Naive thymus-derived CD8-positive, alpha-beta T cell (primary cell): ENCODE results near the gene RPLP2. TPM values are rescaled to one million over a fixed set of nuclear protein-coding genes. Genes with fewer than 3 reads are reported as not detected.

ENCODE experiments used
- ATAC-seq, 2 donors: fragments of 150-1000 bp; cut with Tn5 transposase in 1 of 2; sonication (Bioruptor Pico), chemical (Tn5 transposase) in 1 of 2; 1 replicate in 1 of 2; 2 replicates in 1 of 2; pipeline ENCODE4 v1.10.0; 2021; ENCODE audit warnings: mild to moderate bottlenecking in 2 of 2, moderate library complexity in 2 of 2
- POLR2A ChIA-PET: fragments of 350-600 bp; sonication (Branson Sonifier 250); formaldehyde crosslinking; loops from one replicate; lab custom pipeline; 2021; ENCODE audit warnings: antibody characterized with exemption; lab: Charles Lee
- DNase-seq, 10 donors: peaks; one replicate each; pipeline versions ENCODE4 v3.0.0 to v3.0.0-alpha.2; 2020 to 2022
- H3K27ac Mint-ChIP-seq, 10 donors: one replicate each; pipeline ENCODE4 v1.8.0; 2020 to 2022; ENCODE audit warnings: mild to moderate bottlenecking in 10 of 10, mixed read lengths in 10 of 10, moderate library complexity in 4 of 10, inconsistent platforms in 1 of 10
- H3K27me3 Mint-ChIP-seq, 5 donors: one replicate each; pipeline ENCODE4 v1.8.0; 2021 to 2022; ENCODE audit warnings: mixed read lengths in 5 of 5
- H3K36me3 Mint-ChIP-seq, 3 donors: one replicate each; pipeline ENCODE4 v1.8.0; 2020 to 2022; ENCODE audit warnings: mixed read lengths in 3 of 3, mild to moderate bottlenecking in 2 of 3, inconsistent platforms in 1 of 3
- H3K4me1 Mint-ChIP-seq, 4 donors: one replicate each; pipeline ENCODE4 v1.8.0; 2021 to 2022; ENCODE audit warnings: mixed read lengths in 4 of 4
- H3K4me3 Mint-ChIP-seq, 10 donors: one replicate each; pipeline ENCODE4 v1.8.0; 2020 to 2022; ENCODE audit warnings: mild to moderate bottlenecking in 10 of 10, mixed read lengths in 10 of 10, moderate library complexity in 6 of 10, inconsistent platforms in 1 of 10
- H3K9me3 Mint-ChIP-seq, 9 donors: one replicate each; pipeline ENCODE4 v1.8.0; 2020 to 2022; ENCODE audit warnings: mixed read lengths in 9 of 9, mild to moderate bottlenecking in 3 of 9, inconsistent platforms in 1 of 9, moderate library complexity in 1 of 9
- polyA plus RNA-seq, 3 donors: library from polyadenylated mRNA; unstranded; fragments of 300-500 nt; fragmentation: Illumina TruSeq; gene quantifications; one replicate each; pipeline ENCODE4 v1.2.3, GENCODE V29; 2021
- total RNA-seq, 8 experiments: library from RNA in 2 of 8; stranded (reverse) in 2 of 8; gene quantifications; one replicate each; pipeline ENCODE4 v1.2.3 and lab custom pipeline; 2021 to 2026

The RPLP2 gene
- total and polyA plus RNA-seq, 5 experiments from 2014 or later, result 4,080 to 5,522 (median 5,338) TPM

DNA sequence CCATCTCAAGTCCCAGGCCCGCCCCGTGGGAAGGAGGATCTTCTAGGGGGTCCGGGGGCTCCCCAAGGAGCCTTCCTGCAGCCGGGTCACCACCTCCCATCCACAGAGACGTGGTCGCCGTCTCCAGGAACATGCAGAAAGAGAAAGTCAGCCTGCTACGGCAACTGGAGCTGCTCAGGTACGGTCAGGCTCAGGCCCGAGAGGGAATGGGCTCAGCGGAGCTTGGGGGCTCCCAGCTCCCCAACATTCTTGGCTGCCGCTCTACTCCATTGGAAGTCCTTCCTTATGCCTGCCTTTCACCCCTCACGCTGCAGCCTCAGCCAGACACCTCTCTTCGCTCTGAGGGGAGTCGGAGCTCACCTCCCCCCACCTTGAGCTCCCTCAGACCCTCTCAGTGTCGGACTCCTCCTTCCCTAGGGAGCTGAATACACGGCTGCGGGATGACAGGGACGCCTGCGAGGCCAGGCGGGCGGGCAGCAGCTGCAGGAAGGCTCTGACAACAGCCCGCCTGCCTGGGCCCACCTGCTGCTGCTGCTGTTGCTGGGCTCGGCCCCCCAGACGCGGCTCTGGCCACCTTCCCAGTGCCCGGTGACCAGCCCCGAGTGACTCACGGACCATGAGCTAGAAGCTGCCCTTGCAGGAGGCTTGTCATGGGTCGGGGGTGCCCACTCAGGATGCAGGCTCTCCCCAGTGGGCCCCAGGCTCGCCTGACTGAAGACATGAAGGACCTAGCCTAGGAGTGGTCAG is 21.5 kb downstream of the RPLP2 start:
- no peaks in the 10 kb centered on the region for H3K36me3 Mint-ChIP-seq
- H3K4me3 Mint-ChIP-seq, result peak overlapping the region in 9 of 10 donors; percentile 18 to 83 (median 62)
- POLR2A ChIA-PET, result interaction anchor here (0.8 to 12.0 kb wide), 5 partner anchors 11 to 26 kb away, joined by 3 to 127 read pairs (median 6); partner anchors contain the start of genes PIDD1, PNPLA2, POLR2L and RPLP2
- H3K27ac Mint-ChIP-seq, result peak overlapping the region in 2 of 10 donors; percentile 22 to 34
- no peaks in the 10 kb centered on the region for H3K9me3 Mint-ChIP-seq
- no peak for DNase-seq
- H3K27me3 Mint-ChIP-seq, result peaks cover 0 to 30% (median 14%) of the 10 kb centered on the region in 5 donors
- H3K4me1 Mint-ChIP-seq, result peaks cover 8 to 50% (median 46%) of the 10 kb centered on the region in 4 donors
- no peak for ATAC-seq

DNA sequence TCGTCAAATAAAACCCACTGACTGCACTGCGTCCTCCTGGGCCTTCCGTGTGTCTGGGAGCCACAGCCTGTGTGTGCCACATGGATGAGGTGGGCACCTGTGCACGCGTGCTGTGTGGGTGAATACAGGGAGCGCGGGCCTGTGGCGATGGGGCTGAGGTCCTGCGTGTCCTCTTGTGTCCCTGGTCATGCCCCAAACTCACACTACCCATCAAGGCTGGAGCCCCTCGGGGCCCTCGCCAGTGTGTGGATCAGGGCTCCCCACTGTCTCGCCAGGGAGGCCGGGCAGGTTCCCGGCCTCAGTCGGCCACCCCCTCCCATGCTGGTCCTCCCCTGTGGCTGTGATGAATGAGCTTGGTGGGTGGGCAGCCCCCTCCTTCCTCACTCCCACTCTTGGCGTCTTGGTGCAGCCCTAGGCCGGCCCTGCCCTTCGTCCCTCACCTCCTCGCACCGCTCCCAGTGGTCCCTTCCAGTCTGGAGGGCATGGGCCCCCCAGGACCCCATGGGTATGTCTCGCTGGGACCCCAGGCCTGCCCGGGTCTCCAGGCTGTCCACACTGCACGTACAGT is 22.3 kb downstream of the RPLP2 start:
- Mint-ChIP-seq H3K27me3 (peaks cover 0 to 26% (median 14%) of the 10 kb centered on the region in 5 donors), H3K4me1 (peaks cover 8 to 50% (median 42%) of the 10 kb centered on the region in 4 donors), H3K36me3 (no peaks in the 10 kb centered on the region), H3K9me3 (no peaks in the 10 kb centered on the region), H3K4me3 (peak overlapping the region; percentile 18 to 83 (median 61)), H3K27ac (peak overlapping the region in 2 of 10 donors; percentile 24 to 25)
- POLR2A ChIA-PET, result interaction anchor here (0.8 to 12.0 kb wide), 5 partner anchors 10 to 42 kb away, joined by 3 to 127 read pairs (median 6); partner anchors contain the start of genes CEND1, PIDD1, PNPLA2 and POLR2L
- no peak for ATAC-seq
- no peak for DNase-seq

DNA sequence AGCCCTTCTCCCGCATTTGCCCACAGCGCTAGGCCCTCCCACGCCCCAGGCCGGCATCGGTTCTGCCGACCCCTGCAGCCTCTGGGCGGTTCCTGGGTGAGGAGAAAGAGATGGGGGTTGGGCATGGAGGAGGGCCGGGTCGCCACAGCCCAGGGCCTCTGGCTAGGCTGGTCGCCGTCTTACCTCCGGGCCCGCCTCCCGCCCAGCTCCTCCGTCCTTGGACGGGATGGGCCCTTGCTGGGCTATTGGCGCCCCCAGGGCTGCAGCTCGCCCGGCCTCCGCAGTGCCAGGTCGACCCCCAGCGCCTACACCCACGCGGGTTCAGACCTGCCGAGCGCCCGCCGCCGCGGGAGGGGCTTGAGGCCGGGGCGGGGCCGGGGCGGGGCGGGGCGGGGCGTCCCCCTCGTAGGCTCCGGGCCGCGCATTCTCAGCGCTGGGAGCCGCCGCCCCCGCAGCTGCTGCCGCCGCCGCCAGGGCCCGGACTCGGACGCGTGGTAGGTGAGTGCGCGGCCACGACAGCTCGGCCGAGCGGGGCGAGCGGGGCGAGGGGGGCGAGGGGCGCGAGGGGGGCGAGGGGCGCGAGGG is 22.9 kb downstream of the RPLP2 start, which contains the start of gene CD151:
Gene CD151, plus strand, starts transcription at position 424 of the 585 bp plus-strand sequence. CDS start 3,118 bp downstream, outside the sequence.
- Mint-ChIP-seq H3K36me3 (no peaks in the 10 kb centered on the region), H3K27me3 (peaks cover 0 to 25% (median 12%) of the 10 kb centered on the region in 5 donors), H3K4me1 (peaks cover 6 to 47% (median 40%) of the 10 kb centered on the region in 4 donors), H3K4me3 (peak within 1 kb of the TSS; percentile 60 to 83 (median 72)), H3K27ac (peak within 1 kb of the TSS in 3 of 10 donors; percentile 21 to 25 (median 24)), H3K9me3 (no peaks in the 10 kb centered on the region)
- POLR2A ChIA-PET, result interaction anchor here (1.0 to 12.0 kb wide), 4 partner anchors 10 to 42 kb away, joined by 3 to 127 read pairs (median 28); partner anchors contain the start of genes CEND1, PNPLA2, POLR2L and RPLP2
- ATAC-seq (peak; percentile 56 to 60), DNase-seq (peak in 2 of 10 donors; percentile 61 to 62)

DNA sequence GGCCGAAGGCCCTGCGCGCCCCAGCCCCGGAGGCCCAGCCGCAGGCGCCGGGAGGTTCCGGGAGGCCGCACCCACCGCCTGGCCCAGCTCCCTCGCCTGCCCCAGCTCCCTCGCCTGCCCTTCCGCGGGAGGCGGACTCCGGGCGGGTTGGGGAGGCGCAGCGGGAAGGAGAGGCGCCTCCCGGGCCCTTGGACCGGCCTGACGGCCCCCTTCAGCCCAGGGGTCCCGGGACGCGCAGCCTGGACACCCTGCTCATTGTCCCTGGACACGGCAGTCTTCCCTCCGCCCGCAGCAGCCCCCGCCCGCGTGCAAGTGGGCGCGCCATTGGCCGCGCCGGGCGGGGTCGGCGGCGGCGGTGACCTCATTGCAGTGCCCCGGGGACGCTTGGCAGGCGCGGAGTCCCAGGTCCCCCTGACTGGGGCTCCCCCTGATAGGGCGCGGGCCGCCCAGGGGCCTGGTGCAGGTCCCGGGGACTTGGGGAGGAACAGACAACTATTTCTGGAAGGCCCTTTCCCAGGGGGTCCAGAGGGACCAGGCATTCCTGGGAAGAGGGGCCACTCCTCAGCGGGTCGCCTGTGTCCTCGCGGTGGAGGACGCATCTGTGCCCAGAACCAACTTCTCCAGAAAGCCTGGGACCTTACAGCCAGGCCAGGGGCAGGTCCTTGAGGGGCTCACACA is 23.5 kb downstream of the RPLP2 start:
- peak overlapping the region; percentile 29 to 76 (median 64) for H3K4me3 Mint-ChIP-seq
- POLR2A ChIA-PET, result interaction anchor here (0.6 to 12.0 kb wide), 7 partner anchors 9 to 254 kb away, joined by 3 to 127 read pairs (median 5); partner anchors contain the start of genes CEND1, PNPLA2, POLR2L and TSPAN4
- peaks cover 5 to 41% (median 34%) of the 10 kb centered on the region in 4 donors for H3K4me1 Mint-ChIP-seq
- peak in 1 of 10 donors; percentile 43 for DNase-seq
- ATAC-seq, result peak; percentile 40 to 50
- no peaks in the 10 kb centered on the region for H3K9me3 Mint-ChIP-seq
- no peaks in the 10 kb centered on the region for H3K36me3 Mint-ChIP-seq
- no peak overlapping the region for H3K27ac Mint-ChIP-seq
- H3K27me3 Mint-ChIP-seq, result peaks cover 0 to 19% (median 6%) of the 10 kb centered on the region in 5 donors

DNA sequence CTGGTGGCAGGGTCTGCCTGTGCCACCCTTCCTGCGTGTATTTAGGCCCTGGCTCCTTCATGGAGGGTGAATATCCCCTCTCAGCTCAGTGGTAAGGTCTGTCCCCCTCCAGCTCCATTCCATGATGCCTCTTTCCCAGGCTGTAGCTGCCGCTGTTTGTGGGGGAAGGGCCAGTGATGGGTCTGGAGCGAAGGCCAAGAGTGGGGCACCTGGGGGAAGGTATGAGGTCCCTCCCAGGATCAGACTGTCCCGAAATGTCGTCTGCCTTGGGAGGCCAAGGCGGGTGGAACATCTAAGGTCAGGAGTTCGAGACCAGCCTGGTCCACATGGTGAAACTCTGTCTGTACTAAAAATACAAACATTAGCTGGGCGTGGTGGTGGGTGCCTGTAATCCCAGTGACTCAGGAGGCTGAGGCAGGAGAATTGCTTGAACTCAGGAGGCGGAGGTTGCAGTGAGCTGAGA is 24.1 kb downstream of the RPLP2 start:
- Mint-ChIP-seq H3K27ac (peak overlapping the region in 2 of 10 donors; percentile 21 to 25), H3K9me3 (no peaks in the 10 kb centered on the region), H3K36me3 (peaks cover 0 to 1% (median 0%) of the 10 kb centered on the region in 3 donors), H3K4me1 (peaks cover 5 to 35% (median 30%) of the 10 kb centered on the region in 4 donors), H3K27me3 (peaks cover 0 to 12% (median 5%) of the 10 kb centered on the region in 5 donors), H3K4me3 (peak overlapping the region; percentile 56 to 76 (median 70))
- DNase-seq, result no peak
- ATAC-seq, result no peak
- POLR2A ChIA-PET, result interaction anchor here (0.8 to 12.0 kb wide), 6 partner anchors 9 to 29 kb away, joined by 3 to 127 read pairs (median 5); partner anchors contain the start of genes PNPLA2, POLR2L and TSPAN4

DNA sequence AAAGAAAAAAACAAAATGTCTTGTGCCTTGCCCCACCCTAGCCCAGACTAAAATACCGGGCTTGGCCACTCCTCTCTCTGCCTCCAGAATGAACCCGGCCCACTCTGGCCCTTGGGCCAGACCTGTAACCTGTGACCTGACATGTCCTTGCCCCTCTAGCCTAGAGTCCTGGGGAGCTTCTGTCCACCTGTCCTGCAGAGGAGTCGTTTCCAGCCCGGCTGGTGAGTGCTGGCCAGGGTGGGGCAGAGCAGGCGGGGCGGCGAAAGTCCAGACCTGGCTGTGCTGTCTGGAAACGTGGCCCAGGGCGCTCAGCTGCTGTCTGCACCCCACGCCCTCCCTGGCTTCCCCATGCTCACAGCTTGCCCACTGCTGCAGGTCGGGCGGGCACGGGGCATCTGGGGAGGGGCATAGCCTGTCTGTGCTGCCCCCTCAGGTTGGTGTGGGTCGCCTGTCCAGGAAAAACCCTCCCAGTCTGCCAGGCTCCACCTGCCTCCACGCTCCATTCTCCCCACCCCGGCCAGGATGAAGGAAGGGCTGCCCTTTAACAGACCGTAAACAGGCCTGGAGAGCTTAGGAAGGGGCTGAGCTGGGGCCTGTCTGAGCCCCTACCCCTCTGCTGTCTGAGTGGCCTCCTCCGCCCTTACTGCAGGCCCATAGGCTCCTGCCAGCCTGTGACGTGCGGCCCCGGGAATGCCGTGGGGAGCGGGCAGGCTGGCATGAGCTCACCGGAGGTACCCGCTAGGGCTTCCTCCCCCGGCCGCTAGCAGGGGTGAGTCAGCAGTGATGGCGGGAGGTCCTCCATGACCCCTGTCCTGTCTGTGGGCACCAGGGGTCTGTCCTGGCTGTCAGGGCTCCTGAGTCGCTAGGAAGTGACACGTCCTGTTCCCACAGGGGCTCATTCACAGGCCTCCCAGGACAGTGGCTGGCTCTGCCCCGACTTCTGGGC is 24.9 kb downstream of the RPLP2 start:
- Mint-ChIP-seq H3K27ac (peak overlapping the region in 1 of 10 donors; percentile 25), H3K27me3 (peaks cover 0 to 5% (median 0%) of the 10 kb centered on the region in 5 donors), H3K4me3 (peak overlapping the region; percentile 25 to 76 (median 70))

DNA sequence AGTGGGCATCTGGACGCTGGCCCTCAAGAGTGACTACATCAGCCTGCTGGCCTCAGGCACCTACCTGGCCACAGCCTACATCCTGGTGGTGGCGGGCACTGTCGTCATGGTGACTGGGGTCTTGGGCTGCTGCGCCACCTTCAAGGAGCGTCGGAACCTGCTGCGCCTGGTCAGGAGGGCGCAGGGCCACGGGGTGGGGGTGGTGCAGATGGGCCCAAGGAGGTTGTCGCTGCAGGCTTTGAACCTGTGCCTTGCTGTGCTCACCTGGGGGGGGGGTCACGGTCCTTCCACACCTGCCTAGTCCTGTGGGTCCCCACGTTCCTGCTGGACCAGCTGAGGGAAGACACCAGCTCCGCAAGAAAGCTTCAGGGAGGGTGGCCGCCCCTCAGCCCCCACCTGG is 26.5 kb downstream of the RPLP2 start:
- ATAC-seq, result no peak
- H3K4me3 Mint-ChIP-seq, result no peak overlapping the region
- H3K27ac Mint-ChIP-seq, result no peak overlapping the region
- peaks cover 0 to 9% (median 0%) of the 10 kb centered on the region in 3 donors for H3K36me3 Mint-ChIP-seq
- DNase-seq, result no peak
- H3K27me3 Mint-ChIP-seq, result no peaks in the 10 kb centered on the region
- POLR2A ChIA-PET, result interaction anchor here (1.2 to 12.0 kb wide), 2 partner anchors 9 to 16 kb away, joined by 4 to 127 read pairs; partner anchors contain the start of gene PNPLA2
- H3K4me1 Mint-ChIP-seq, result peaks cover 7 to 36% (median 26%) of the 10 kb centered on the region in 4 donors
- H3K9me3 Mint-ChIP-seq, result no peaks in the 10 kb centered on the region

More for the DNA sequence above, 24.9 kb downstream of the RPLP2 start:
- ATAC-seq (no peak), DNase-seq (no peak)
- POLR2A ChIA-PET, result interaction anchor here (0.5 to 12.0 kb wide), 9 partner anchors 8 to 56 kb away, joined by 3 to 127 read pairs (median 5); partner anchors contain the start of genes PNPLA2, POLR2L and TSPAN4
- Mint-ChIP-seq H3K9me3 (no peaks in the 10 kb centered on the region), H3K36me3 (peaks cover 0 to 4% (median 0%) of the 10 kb centered on the region in 3 donors), H3K4me1 (peaks cover 2 to 27% (median 25%) of the 10 kb centered on the region in 4 donors)

DNA sequence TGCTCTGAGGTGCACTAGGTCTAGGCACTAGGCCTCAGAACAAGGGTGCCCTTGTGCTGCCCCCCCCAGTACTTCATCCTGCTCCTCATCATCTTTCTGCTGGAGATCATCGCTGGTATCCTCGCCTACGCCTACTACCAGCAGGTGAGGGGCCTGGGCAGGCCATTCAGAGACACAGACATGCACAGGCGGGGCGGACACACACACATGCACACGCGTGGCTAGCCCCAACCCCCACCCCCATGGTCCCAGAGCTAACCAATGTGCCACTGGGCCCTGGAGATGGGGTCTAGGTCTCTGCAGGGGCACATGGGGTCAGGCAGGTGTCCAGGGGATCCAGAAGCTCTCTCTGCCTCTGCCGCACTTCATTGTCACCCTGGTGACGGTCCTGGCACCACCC is 26.9 kb downstream of the RPLP2 start:
- POLR2A ChIA-PET, result interaction anchor here (1.2 to 12.0 kb wide), 3 partner anchors 8 to 16 kb away, joined by 4 to 127 read pairs (median 5); partner anchors contain the start of gene PNPLA2

DNA sequence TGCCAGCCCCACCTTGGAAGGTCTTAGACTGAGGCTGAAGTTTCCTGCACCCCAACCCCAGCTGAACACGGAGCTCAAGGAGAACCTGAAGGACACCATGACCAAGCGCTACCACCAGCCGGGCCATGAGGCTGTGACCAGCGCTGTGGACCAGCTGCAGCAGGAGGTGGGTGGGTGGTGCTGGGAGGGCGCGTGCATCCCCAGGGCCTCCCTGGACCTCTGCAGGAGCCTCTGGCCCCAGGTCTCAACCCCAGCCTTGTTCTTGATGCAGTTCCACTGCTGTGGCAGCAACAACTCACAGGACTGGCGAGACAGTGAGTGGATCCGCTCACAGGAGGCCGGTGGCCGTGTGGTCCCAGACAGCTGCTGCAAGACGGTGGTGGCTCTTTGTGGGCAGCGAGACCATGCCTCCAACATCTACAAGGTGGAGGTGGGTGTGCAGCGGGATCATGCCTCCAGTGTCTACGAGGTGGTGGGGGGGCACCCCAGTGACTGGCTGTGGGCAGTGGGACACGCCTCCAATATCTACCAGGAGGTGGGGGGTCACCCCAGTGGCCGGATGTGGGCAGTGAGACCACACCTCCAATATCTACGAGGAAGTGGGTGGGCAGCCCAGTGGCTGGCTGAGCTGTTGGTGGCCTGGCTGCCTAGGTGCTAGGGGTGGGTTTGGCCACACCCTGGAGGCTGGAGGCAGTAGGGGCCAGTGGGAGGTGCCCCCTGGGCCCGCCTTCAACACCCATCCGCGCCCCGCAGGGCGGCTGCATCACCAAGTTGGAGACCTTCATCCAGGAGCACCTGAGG is 27.6 kb downstream of the RPLP2 start:
- H3K9me3 Mint-ChIP-seq, result no peaks in the 10 kb centered on the region
- no peak overlapping the region for H3K4me3 Mint-ChIP-seq
- peaks cover 7 to 38% (median 21%) of the 10 kb centered on the region in 4 donors for H3K4me1 Mint-ChIP-seq
- H3K27ac Mint-ChIP-seq, result no peak overlapping the region
- ATAC-seq, result no peak
- POLR2A ChIA-PET, result interaction anchor here (1.0 to 12.0 kb wide), 4 partner anchors 7 to 17 kb away, joined by 4 to 127 read pairs (median 4); partner anchors contain the start of gene PNPLA2
- H3K27me3 Mint-ChIP-seq, result no peaks in the 10 kb centered on the region
- H3K36me3 Mint-ChIP-seq, result peaks cover 0 to 9% (median 0%) of the 10 kb centered on the region in 3 donors
- no peak for DNase-seq

More for the DNA sequence above, 26.9 kb downstream of the RPLP2 start:
- H3K4me1 Mint-ChIP-seq, result peaks cover 7 to 36% (median 25%) of the 10 kb centered on the region in 4 donors
- ATAC-seq (no peak), DNase-seq (no peak)
- peaks cover 0 to 9% (median 0%) of the 10 kb centered on the region in 3 donors for H3K36me3 Mint-ChIP-seq
- H3K9me3 Mint-ChIP-seq, result no peaks in the 10 kb centered on the region
- no peaks in the 10 kb centered on the region for H3K27me3 Mint-ChIP-seq
- no peak overlapping the region for H3K27ac Mint-ChIP-seq
- no peak overlapping the region for H3K4me3 Mint-ChIP-seq

DNA sequence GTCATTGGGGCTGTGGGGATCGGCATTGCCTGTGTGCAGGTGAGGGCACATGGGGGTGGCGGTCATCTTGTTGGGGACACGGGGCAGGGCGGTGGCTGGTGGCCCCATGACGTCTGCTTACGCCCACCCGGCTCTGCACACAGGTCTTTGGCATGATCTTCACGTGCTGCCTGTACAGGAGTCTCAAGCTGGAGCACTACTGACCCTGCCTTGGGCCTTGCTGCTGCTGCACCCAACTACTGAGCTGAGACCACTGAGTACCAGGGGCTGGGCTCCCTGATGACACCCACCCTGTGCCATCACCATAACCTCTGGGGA is 28.2 kb downstream of the RPLP2 start:
- no peaks in the 10 kb centered on the region for H3K27me3 Mint-ChIP-seq
- peaks cover 7 to 38% (median 20%) of the 10 kb centered on the region in 4 donors for H3K4me1 Mint-ChIP-seq
- POLR2A ChIA-PET, result interaction anchor here (0.6 to 12.0 kb wide), 4 partner anchors 10 to 19 kb away, joined by 4 to 127 read pairs (median 4); partner anchors contain the start of gene PNPLA2
- ATAC-seq (no peak), DNase-seq (no peak)
- no peak overlapping the region for H3K27ac Mint-ChIP-seq
- no peaks in the 10 kb centered on the region for H3K9me3 Mint-ChIP-seq
- H3K4me3 Mint-ChIP-seq, result peak overlapping the region in 1 of 10 donors; percentile 38
- H3K36me3 Mint-ChIP-seq, result peaks cover 0 to 9% (median 0%) of the 10 kb centered on the region in 3 donors
